IPS-NIHi11 (cell line): ENCODE results near the gene ST3GAL4.
A peak's percentile ranks its signal among the peaks of the same experiment; 100 is the strongest.
"Not testable (repeated sequence)": the region's sequence is repeated elsewhere in the genome, so short reads cannot be mapped to it uniquely, and the experiment has no call there.

Experiments used
- DNase-seq: peaks from one replicate; pipeline ENCODE4 v3.0.0; 2012; ENCODE audit warnings: mixed read lengths, low spot score

Gene ST3GAL4

DNA sequence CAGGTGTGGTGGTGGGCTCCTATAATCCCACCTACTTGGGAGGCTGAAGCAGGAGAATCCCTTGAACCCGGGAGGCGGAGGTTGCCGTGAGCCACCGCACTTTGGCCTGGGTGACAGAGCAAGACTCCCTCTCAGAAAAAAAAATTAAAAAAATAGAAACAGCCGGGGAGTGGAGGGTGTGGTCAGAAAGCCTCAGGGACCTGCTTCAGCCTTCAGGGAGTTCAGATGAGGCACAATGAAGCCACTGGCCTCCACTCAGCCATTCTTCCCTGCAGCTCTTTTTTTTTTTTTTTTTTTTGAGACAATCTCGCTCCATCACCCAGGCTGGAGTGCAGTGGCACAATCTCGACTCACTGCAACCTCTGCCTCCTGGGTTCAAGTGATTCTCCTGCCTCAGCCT is 8.5 kb upstream of the ST3GAL4 start:
- not testable (repeated sequence) for DNase-seq

DNA sequence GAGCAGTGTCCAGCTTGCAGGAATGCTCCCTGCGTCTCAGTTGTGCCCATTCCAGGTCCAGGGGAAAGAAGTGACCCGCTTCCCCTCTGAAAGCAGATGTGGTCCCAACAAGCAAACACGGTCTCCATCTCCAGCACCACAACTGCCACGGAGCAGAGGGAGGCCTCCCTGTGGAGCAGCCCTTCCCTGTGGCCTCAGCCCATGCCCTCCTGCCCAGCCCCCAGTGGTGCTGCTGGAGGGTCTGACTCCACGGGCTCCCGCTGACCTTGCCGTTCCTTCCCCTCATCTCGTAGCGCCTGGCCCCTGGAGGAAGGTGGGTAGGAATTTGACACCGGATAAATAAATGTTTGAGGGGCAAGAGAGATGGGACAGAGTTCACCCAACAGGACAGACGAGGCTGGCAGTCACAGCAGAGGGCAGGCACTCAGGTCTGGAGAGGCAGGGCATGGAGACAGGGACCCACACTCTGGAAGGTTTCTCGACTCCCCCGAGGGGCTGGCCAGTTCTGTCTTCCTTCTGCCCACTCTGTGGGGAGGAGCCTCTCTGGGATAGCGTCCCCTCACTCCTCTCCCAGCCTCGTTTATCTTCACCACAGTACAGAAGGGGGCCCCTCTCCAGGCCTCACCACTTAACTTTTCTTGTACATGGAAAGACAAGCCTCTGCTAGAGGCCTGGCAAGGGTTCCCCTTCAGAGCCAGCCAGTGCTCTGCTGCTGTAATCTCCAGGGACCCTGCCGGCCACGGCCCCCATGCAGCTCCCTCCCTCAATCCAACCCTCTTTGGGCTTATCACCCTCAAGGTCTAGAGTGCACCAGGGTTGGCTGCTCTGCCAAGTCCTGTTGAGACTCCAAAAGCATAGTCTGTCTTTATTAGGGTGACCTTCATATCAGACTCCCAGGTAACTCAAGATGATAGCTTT is 7.5 kb upstream of the ST3GAL4 start:
- DNase-seq, result no peak

GRCh38 chr11:126348806-126349582 is 6.5 kb upstream of the ST3GAL4 start:
- no peak for DNase-seq

- DNase-seq, result no peak
Measured at GRCh38 chr11:126350836-126351235, 4.7 kb upstream of the ST3GAL4 start.

- DNase-seq, result no peak
Measured at GRCh38 chr11:126352163-126352562, 3.3 kb upstream of the ST3GAL4 start.

GRCh38 chr11:126352934-126353801 is 2.3 kb upstream of the ST3GAL4 start:
- DNase-seq, result no peak

DNA sequence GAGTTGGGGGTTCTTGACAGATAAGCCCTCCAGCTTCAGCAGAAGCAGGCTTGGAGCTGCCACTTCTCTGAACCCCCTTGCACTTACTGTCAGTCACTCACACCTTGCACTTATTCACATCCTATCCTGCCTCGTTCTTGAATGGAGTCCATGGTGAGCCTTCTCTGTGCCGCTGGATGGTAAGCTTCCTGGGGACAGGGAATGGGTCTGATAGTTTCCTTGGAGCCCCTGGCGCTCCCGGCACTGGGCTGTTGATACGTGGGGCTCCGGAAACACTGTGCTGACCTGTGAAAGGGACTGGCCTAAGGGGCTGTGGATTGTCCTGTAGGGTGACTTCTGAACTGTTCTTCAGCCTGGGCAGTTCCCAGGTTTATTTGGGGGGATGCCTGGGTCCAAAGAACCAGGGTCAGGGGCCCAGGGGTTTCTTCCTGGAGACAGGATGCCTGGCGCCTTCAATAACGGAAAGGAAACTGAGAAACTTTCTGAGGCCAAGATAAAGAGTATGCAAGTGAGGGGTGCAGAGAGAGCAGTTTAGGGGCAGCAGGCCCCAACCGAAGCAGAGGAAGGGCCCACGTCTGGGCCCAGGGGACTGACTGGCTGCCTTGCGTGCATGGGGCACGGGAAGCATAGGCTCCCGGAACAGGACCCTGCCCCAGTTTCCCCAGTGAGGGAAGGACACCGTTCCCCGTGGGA is 709 bp upstream of the ST3GAL4 start:
- DNase-seq, result no peak

- DNase-seq, result peak; percentile 52
Measured at GRCh38 chr11:126355926-126356897, 726 bp downstream of the ST3GAL4 start.

- DNase-seq, result no peak
Measured at GRCh38 chr11:126357055-126357962, 1.8 kb downstream of the ST3GAL4 start.

GRCh38 chr11:126357969-126358762 is 2.7 kb downstream of the ST3GAL4 start:
- no peak for DNase-seq

DNA sequence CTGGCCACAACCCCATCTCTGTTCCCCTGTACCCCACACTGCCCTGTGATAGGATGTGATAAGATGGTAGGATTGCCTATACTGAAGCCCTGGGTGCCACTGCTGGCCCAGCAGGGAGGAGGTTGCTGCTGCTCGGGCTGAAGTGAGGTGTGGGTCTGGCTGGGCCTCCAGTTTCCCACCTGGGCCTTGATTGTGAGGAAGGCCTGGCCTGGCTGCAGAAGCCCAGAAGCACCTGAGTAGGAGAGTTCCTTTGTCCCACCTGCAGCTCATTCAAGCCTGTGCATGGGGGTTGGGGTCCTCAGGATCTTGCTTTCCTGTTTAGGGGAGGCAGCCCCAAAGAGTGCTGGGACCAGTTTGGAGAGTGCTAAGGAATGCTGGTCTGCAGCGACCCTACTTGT is 3.3 kb downstream of the ST3GAL4 start:
- no peak for DNase-seq

- DNase-seq, result no peak
Measured at GRCh38 chr11:126359431-126360048, 4.1 kb downstream of the ST3GAL4 start.

DNA sequence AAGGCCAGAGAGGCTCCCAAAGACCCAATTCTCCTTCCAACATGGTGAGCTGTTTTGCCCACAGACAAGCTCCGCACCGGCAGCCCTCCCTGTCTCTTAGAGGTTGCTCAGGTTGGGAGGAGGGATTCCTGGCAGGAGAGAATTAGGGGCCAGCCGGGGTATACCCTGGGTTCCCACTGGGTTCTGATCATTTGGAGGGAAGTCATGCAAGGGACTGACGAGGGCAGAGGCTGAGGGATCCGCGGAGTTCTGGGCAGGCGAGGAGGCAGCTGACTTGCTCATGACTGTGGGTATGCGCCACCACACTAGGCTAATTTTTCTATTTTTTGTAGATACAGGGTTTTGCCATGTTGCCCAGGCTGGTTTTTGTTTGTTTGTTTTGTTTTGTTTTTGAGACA is 4.6 kb downstream of the ST3GAL4 start:
- no peak for DNase-seq

DNA sequence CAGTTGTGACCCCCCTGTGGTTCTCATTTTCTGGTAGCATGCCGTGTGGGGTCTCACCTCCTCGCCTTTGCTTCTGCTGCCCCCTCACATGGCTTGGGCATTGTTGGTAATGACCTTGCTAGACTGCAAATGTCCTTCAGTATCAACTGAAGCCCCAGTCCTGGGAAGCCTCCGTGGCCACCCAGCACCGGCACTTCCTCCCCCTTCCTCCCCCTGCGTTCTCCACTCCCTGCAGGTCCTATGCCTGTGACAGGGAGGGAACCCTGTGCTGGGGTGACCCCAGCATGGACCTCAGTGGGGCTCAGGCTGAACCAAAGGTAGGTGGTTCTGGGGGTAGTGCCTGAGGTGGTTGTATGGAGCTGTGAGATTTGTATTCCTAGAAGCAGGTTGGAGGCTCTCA is 5.9 kb downstream of the ST3GAL4 start:
- no peak for DNase-seq

- no peak for DNase-seq
Measured at GRCh38 chr11:126362879-126363655, 7.6 kb downstream of the ST3GAL4 start.

- DNase-seq, result no peak
Measured at GRCh38 chr11:126363706-126364248, 8.3 kb downstream of the ST3GAL4 start.

GRCh38 chr11:126364735-126365134 is 9.2 kb downstream of the ST3GAL4 start:
- not testable (repeated sequence) for DNase-seq
